NCI-H2107 treated with DMSO at 0.1 percent for 48 hours (cell line): Measurements from ENCODE around the gene KIAA0040.

Source experiments
- DNase-seq: peaks from one replicate; lab custom pipeline; 2025; ENCODE audit not compliant: unreplicated experiment; lab: John Stamatoyannopoulos, UW

The KIAA0040 gene

GRCh38 chr1:175172503-175172902 is 20.1 kb downstream of the KIAA0040 start:
- DNase-seq = peak; percentile 81

GRCh38 chr1:175171036-175171913 is 21.3 kb downstream of the KIAA0040 start:
- no peak for DNase-seq

GRCh38 chr1:175169286-175170018 is 23.1 kb downstream of the KIAA0040 start:
- DNase-seq = no peak

GRCh38 chr1:175168782-175169181 is 23.8 kb downstream of the KIAA0040 start:
- DNase-seq = no peak

GRCh38 chr1:175167861-175168260 is 24.7 kb downstream of the KIAA0040 start:
- DNase-seq = peak; percentile 59

- DNase-seq = no peak
Measured at GRCh38 chr1:175166746-175167145, 25.8 kb downstream of the KIAA0040 start.

GRCh38 chr1:175164751-175165150 is 27.8 kb downstream of the KIAA0040 start:
- no peak for DNase-seq

- DNase-seq = no peak
Measured at GRCh38 chr1:175163702-175164101, 28.9 kb downstream of the KIAA0040 start.

GRCh38 chr1:175162955-175163354 is 29.6 kb downstream of the KIAA0040 start:
- DNase-seq = no peak

GRCh38 chr1:175158170-175158591 is 34.4 kb downstream of the KIAA0040 start:
- no peak for DNase-seq

- DNase-seq = no peak
Measured at GRCh38 chr1:175157200-175157599, 35.4 kb downstream of the KIAA0040 start.

- no peak for DNase-seq
Measured at GRCh38 chr1:175155936-175156335, 36.6 kb downstream of the KIAA0040 start.

GRCh38 chr1:175155473-175155856 is 37.1 kb downstream of the KIAA0040 start:
- DNase-seq = no peak

- peak; percentile 41 for DNase-seq
Measured at GRCh38 chr1:175154629-175155472, 37.7 kb downstream of the KIAA0040 start.

GRCh38 chr1:175152006-175152652 is 40.4 kb downstream of the KIAA0040 start:
- peak; percentile 34 for DNase-seq

GRCh38 chr1:175150596-175151319 is 41.8 kb downstream of the KIAA0040 start:
- DNase-seq = no peak

- DNase-seq = no peak
Measured at GRCh38 chr1:175148068-175148467, 44.5 kb downstream of the KIAA0040 start.

- DNase-seq = no peak
Measured at GRCh38 chr1:175147569-175147968, 45.0 kb downstream of the KIAA0040 start.

GRCh38 chr1:175146529-175147213 is 45.9 kb downstream of the KIAA0040 start:
- peak; percentile 40 for DNase-seq
